Activated CD8-positive, alpha-beta memory T cell treated with anti-CD3 and anti-CD28 coated beads, Interleukin-2, amount 50 U/mL, for 48 hours (primary cell): ENCODE data around the gene PRPF19.

ENCODE experiments used
- DNase-seq: peaks from one replicate; pipeline ENCODE4 v3.0.0-alpha.2; 2020

The PRPF19 gene

GRCh38 chr11:60937144-60937527 lies 30.8 kb upstream of the PRPF19 start:
- no peak for DNase-seq

DNA sequence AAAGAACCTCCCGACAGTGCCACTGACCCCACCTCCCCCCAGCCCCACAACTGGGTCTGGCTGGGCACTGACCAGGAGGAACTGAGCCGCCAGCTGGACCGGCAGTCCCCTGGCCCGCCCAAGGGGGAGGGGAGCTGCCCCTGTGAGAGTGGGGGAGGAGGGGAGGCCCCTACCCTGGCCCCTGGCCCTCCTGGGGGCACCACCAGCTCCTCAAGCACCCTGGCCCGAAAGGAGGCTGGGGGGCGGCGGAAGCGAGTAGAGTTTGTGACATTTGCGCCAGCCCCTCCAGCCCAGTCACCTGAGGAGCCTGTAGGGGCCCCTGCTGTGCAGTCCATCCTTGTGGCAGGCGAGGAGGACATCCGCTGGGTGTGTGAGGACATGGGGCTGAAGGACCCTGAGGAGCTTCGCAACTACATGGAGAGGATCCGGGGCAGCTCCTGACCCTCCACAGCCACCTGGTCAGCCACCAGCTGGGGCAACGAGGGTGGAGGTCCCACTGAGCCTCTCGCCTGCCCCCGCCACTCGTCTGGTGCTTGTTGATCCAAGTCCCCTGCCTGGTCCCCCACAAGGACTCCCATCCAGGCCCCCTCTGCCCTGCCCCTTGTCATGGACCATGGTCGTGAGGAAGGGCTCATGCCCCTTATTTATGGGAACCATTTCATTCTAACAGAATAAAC lies 30.2 kb upstream of the PRPF19 start:
- DNase-seq = no peak

DNA sequence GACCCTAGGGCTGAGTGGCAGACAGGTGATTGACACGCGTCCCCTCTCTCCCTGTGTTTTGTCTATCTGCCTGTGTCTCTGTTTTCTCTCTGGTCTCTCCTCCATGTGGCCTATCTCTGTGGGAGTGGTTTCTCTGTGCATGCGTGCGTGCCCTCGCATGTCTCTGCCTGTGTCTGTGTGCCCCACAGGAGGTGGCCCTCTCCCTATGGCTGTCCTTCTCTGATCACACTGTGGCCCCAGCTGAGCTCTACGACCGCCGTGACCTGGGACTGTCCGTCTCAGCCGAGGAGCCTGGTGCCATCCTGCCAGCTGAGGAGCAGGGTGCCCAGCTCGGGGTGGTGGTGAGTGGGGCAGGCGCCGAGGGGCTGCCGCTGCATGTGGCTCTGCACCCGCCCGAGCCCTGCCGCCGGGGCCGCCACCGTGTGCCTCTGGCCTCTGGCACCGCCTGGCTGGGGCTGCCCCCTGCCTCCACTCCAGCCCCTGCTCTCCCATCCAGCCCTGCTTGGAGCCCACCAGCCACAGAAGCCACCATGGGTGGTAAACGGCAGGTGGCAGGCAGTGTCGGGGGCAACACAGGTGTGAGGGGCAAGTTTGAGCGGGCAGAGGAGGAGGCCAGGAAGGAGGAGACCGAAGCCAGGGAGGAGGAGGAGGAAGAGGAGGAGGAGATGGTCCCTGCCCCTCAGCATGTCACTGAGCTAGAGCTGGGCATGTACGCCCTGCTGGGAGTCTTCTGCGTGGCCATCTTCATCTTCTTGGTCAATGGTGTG lies 29.5 kb upstream of the PRPF19 start:
- no peak for DNase-seq

- DNase-seq = no peak
Observed at GRCh38 chr11:60934790-60935605, 28.6 kb upstream of the PRPF19 start.

GRCh38 chr11:60934124-60934789 lies 27.9 kb upstream of the PRPF19 start:
- DNase-seq = no peak

GRCh38 chr11:60933416-60934123 lies 27.2 kb upstream of the PRPF19 start:
- no peak for DNase-seq

DNA sequence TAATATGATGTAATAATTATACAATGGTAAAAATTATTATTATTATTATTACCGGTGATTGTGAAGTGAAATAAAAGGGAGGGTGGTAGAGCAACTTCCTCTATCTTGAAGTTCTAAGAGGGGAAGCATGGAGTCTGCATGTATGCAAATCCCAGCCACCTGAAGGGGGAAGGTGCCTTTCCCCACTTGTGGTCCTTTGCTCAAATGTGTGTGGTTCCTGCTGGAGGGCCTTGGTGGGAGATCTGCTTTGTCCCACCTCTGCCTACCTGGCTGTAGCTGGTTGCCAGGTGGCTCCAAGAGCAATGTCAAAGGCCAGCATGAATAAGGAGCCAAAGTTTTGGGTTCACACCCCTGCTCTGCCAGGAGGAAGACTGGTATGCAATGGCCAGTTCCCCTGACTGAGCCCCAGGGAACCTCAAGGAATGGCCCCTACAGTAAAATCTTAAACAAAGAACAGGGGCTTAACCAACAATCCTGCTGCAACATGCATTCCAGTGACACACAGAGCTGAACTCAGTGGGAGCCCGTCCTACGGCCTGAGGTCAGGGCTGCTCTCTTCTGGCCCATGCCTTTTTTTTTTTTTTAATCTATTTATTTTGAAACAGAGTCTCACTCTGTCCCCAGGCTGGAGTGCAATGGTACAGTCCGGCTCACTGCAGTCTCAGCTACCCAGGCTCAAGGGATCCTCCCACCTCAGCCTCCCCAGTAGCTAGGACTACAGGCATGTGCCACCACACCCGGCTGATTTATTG lies 26.4 kb upstream of the PRPF19 start:
- no peak for DNase-seq

- no peak for DNase-seq
Observed at GRCh38 chr11:60931917-60932316, 25.5 kb upstream of the PRPF19 start.

GRCh38 chr11:60930394-60930793 lies 24.0 kb upstream of the PRPF19 start:
- no peak for DNase-seq

DNA sequence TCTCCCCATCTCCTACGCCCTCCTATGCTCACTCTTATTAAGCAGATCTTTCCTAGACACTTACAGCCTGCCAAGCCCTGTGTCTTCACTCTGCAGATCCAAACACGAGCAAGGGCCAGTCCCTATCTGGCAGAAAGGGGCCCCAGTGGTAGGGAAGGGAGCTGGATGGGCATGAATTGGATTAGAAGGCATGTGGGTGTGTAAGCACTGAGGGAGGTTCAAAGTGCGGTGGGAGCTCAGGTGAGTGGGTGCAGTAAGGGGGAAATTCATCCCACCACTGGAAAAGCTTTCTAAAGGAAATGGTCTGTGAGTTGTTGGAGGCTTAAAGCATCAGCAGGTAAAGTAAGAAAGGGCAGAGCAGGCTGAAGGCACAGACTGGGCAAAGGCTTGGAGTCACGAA lies 23.4 kb upstream of the PRPF19 start:
- DNase-seq = no peak

- no peak for DNase-seq
Observed at GRCh38 chr11:60928563-60929001, 22.2 kb upstream of the PRPF19 start.

- no peak for DNase-seq
Observed at GRCh38 chr11:60927600-60927999, 21.2 kb upstream of the PRPF19 start.

DNA sequence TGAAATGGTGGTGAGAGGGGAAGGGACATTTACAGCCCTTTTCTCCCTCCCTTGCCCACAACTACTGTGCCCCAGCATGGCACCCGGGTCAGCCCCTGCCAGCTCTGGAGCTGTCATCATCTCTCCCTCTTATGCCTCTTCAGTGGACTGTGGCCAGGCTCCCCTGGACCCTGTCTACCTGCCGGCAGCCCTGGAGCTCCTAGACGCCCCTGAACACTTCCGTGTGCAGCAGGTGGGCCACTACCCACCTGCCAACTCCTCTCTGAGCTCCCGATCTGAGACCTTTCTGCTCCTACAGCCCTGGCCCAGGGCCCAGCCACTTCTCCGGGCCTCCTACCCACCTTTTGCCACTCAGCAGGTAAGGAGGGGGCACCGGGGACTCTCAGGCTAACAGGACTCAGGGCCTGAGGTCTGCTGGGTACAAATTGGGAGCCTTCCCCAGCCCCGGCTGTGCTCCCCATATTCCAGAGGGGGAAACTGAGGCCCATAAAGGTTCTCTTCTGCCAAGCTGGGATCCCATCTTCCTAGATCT lies 20.7 kb upstream of the PRPF19 start:
- DNase-seq = no peak

GRCh38 chr11:60926500-60926899 lies 20.1 kb upstream of the PRPF19 start:
- no peak for DNase-seq

GRCh38 chr11:60925868-60926267 lies 19.5 kb upstream of the PRPF19 start:
- DNase-seq = no peak

DNA sequence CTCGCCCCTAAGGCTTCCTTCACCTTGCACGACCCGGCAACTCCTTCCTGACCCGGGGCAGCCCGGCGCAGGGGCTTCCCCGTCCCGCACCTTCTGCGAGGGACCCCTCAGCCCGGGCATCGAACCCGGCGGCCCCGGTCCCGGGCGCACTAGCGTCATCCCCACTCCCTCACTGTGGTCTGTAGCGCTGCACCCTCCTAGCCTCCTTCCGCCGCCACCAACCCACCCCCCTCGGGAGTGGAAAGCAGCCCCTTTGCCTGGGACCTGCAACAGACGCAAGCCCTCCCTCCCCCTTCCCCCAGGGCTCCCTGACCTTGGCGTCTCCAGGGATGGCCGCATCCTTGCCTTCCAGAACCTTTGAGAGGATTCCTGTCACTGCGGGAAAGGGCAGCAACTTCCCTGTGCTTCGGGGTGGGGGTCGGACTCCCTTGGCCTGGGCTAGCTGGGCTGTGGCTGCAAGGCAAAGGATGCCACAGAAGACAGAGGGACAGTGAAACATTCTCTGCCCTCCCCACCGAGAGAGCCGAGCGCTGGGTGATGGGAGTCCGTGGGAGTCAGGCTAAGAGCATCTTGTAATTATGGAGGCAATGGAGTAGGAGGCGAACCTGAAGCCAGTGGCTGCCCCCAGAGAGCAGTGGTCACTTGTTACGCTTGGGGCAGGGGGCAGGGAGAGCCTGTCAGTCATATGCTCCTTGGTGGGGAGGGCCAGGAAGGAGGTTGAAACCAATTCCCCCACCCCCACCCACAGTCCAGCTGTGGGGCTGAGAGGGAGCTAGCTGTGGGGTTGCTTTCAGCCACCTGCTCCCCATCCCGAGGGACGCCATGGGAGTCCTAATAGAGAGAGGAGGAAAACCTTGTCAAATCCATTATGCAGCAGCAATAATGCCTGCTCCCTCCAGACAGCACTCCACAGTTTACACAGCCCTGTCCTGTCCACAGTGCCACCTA lies 18.8 kb upstream of the PRPF19 start:
- DNase-seq = no peak

DNA sequence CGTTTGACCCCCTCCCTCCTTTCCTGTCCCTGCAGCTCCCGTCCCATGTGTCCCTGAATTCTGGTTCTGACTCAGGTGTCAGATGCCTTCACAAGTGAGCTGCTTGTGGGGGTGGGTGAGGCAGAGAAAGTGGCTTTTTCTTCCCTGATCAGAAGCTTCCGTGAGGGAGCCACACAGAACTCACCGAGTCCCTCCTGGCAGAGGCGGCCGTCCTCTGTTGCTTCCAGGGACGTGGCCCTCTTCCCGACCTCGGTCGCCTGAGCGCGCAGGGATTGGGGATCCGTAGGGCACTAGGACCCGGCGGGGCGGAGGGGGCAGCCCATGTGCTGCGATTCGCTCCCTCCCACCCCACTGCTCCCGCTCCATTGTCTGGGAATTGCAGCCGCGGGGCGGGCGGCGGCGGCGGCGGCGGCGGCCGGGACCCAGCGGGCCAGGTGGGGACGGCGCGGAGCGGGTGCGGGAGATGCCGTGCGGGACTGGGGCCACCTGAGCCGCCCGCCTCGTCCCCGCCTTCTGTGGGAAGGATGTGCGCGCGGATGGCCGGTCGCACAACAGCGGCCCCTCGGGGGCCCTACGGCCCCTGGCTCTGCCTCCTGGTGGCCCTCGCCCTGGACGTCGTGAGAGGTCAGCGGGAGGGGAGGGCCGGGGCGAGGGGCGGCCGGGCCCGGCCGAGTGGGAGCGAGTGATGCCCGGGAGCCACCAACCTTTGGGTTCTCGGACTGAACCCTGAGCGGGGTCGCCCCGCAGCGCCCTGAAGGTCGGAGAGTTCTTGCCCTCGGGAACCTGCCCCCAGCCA lies 17.9 kb upstream of the PRPF19 start, which contains the start of gene TMEM132A:
TMEM132A (plus strand) TSS at position 351 of the 796 bp plus-strand sequence; CDS start at position 525, 174 bp downstream.
- peak; percentile 64 for DNase-seq

DNA sequence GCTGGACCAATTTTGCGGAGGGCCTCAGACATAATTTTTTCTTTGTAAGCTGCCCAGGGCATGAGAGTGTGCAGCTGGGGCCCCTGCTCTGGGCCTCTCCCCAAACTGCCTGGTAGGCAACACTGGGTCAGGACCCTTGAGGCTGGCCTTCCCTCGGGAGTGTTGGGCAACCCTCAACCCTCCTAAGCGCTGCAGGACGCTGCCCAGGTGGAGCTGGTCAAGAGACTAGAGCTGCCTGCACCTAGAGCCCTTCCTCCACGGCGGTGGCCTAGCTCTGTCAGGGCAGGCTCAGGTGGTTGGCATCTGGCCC lies 17.4 kb upstream of the PRPF19 start:
- no peak for DNase-seq

DNA sequence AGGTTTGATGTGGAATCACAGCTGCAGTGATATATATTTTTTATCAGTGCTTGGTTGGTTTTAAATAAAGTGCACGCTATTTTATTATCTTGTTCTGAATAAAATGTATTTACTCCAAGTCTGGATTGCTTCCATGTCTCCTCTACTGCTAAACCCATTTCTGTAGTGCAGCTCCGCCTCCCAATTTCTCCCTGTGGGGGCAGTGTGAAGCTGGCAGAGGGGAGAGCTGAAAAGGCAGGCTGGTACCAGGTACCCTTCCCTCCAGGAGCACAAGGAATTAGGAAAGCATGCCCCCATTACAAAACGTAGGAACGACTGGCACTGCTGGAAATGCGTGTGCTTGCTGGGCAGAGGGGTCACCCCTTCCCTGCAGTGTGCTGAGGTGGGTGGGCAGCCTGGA lies 16.9 kb upstream of the PRPF19 start:
- DNase-seq = no peak
